SK-N-SH (cell line): ENCODE measurements around the gene SLC9C1. TPM values are rescaled to one million over a fixed set of nuclear protein-coding genes. Genes with fewer than 3 reads are reported as not detected.

Experiments
- CTCF ChIA-PET: fragments of 300-600, 350-600 bp; formaldehyde crosslinking; extraction: SDS; loops from one replicate; lab custom pipeline; 2021; lab: Yijun Ruan, JAX
- POLR2A ChIA-PET: fragments of 350-600 bp; sonication (Branson Sonifier 250); formaldehyde crosslinking; extraction: SDS; loops from one replicate; lab custom pipeline; 2020; ENCODE audit warnings: antibody characterized with exemption, inconsistent platforms; lab: Yijun Ruan, JAX
- DNase-seq: peaks from one replicate; pipeline ENCODE4 v3.0.0; 2012
- H2AFZ ChIP-seq: fragments of 200-600 bp; sonication (generic); 2 replicates; pipeline ENCODE4 v1.8.1; 2016; ENCODE audit warnings: antibody characterized with exemption, mild to moderate bottlenecking, low read depth
- H3F3A ChIP-seq: fragments of 200-600 bp; sonication (generic); replicated peaks from 2 replicates; pipeline ENCODE3; 2016; ENCODE audit warnings: antibody characterized with exemption, mild to moderate bottlenecking; ENCODE audit not compliant: insufficient read depth
- H3K27ac ChIP-seq, 2 experiments: fragments of 200-500 bp in 1 of 2; fragments of 200-600 bp in 1 of 2; sonication (Bioruptor generic) in 1 of 2; sonication (generic), shearing (Covaris generic) in 1 of 2; 2 replicates each; pipeline versions ENCODE4 v1.5.1 to v1.6.1; 2014 to 2016; ENCODE audit warnings: low read depth in 2 of 2, inconsistent platforms in 1 of 2, low read length in 1 of 2, mild to moderate bottlenecking in 1 of 2, mixed read lengths in 1 of 2
- H3K27me3 ChIP-seq: fragments of 200-600 bp; sonication (generic), shearing (Covaris generic); 2 replicates; pipeline ENCODE4 v1.6.1; 2016; ENCODE audit warnings: mixed run types; ENCODE audit not compliant: insufficient read depth
- H3K36me3 ChIP-seq, 2 experiments: fragments of 200-500 bp in 1 of 2; fragments of 200-600 bp in 1 of 2; sonication (Bioruptor generic) in 1 of 2; sonication (generic) in 1 of 2; replicated peaks in 1 of 2; 2 replicates each; pipeline versions ENCODE3 to v1.5.1; 2014 to 2016; ENCODE audit warnings: low read length in 1 of 2, mild to moderate bottlenecking in 1 of 2; ENCODE audit not compliant: insufficient read depth in 2 of 2, control insufficient read depth in 1 of 2
- H3K4me1 ChIP-seq, 2 experiments: fragments of 200-500 bp in 1 of 2; fragments of 200-600 bp in 1 of 2; sonication (Bioruptor generic) in 1 of 2; sonication (generic), shearing (Covaris generic) in 1 of 2; 2 replicates each; pipeline versions ENCODE4 v1.5.1 to v1.6.1; 2014 to 2016; ENCODE audit warnings: low read depth in 1 of 2, low read length in 1 of 2, mixed run types in 1 of 2; ENCODE audit not compliant: insufficient read depth in 2 of 2, control insufficient read depth in 1 of 2
- H3K4me2 ChIP-seq: fragments of 200-600 bp; sonication (generic), shearing (Covaris generic); 2 replicates; pipeline ENCODE4 v1.6.1; 2017; ENCODE audit warnings: mixed run types
- H3K4me3 ChIP-seq, 2 experiments: fragments of 200-500 bp in 1 of 2; fragments of 200-600 bp in 1 of 2; sonication (Bioruptor generic) in 1 of 2; sonication (generic), shearing (Covaris generic) in 1 of 2; 2 replicates each; pipeline versions ENCODE4 v1.5.1 to v1.8.1; 2014 to 2016; ENCODE audit warnings: low read depth in 2 of 2, inconsistent platforms in 1 of 2, low read length in 1 of 2, mild to moderate bottlenecking in 1 of 2, mixed read lengths in 1 of 2, moderate library complexity in 1 of 2
- H3K79me2 ChIP-seq: fragments of 200-600 bp; sonication (generic); 2 replicates; pipeline ENCODE4 v1.8.1; 2017; ENCODE audit warnings: mild to moderate bottlenecking; ENCODE audit not compliant: insufficient read depth
- H3K9ac ChIP-seq: fragments of 200-600 bp; sonication (generic); 2 replicates; pipeline ENCODE4 v1.6.1; 2017; ENCODE audit warnings: mixed run types
- H3K9me2 ChIP-seq: fragments of 200-600 bp; sonication (generic); 2 replicates; pipeline ENCODE4 v1.6.1; 2017; ENCODE audit warnings: mixed run types
- H3K9me3 ChIP-seq: fragments of 200-600 bp; sonication (generic); 2 replicates; pipeline ENCODE4 v1.6.1; 2017; ENCODE audit warnings: mixed run types, mild to moderate bottlenecking, moderate library complexity
- H4K20me1 ChIP-seq: fragments of 200-600 bp; sonication (generic); 2 replicates; pipeline ENCODE4 v1.6.1; 2017; ENCODE audit warnings: mild to moderate bottlenecking, mixed run types; ENCODE audit not compliant: insufficient read depth
- CHD2 ChIP-seq: fragments of 150-350 bp; IDR thresholded peaks from 2 replicates; pipeline ENCODE4 v1.6.1; 2018; ENCODE audit warnings: low read length; ENCODE audit not compliant: partially characterized antibody
- ELF1 ChIP-seq: IDR thresholded peaks from 2 replicates; pipeline ENCODE4 v1.4.0; 2012
- EZH2phosphoT487 ChIP-seq: fragments of 200-600 bp; sonication (generic); IDR thresholded peaks from 2 replicates; pipeline ENCODE4 v1.6.1; 2017; ENCODE audit warnings: low read depth, mixed run types, mild to moderate bottlenecking, antibody characterized with exemption, moderate library complexity, borderline replicate concordance
- FOSL2 ChIP-seq: IDR thresholded peaks from 2 replicates; pipeline ENCODE4 v1.4.0; 2012; ENCODE audit warnings: low read depth, mild to moderate bottlenecking, moderate library complexity, borderline replicate concordance
- FOXJ3 ChIP-seq: sonication (generic); formaldehyde crosslinking; IDR thresholded peaks from 2 replicates; pipeline ENCODE4 v1.5.1; 2020; ENCODE audit warnings: mild to moderate bottlenecking, missing genetic modification reagents
- FOXM1 ChIP-seq: IDR thresholded peaks from 2 replicates; pipeline ENCODE4 v1.4.0; 2012; ENCODE audit warnings: low read depth, mild to moderate bottlenecking
- GABPA ChIP-seq: IDR thresholded peaks from 2 replicates; pipeline ENCODE4 v1.4.0; 2012; ENCODE audit warnings: low read depth, mild to moderate bottlenecking
- GATA2 ChIP-seq: sonication (generic); formaldehyde crosslinking; IDR thresholded peaks from 2 replicates; pipeline ENCODE4 v1.5.0; 2020; ENCODE audit warnings: mild to moderate bottlenecking, missing genetic modification reagents
- MXI1 ChIP-seq: IDR thresholded peaks from 2 replicates; pipeline ENCODE4 v1.6.1; 2012; ENCODE audit warnings: mild to moderate bottlenecking, low read depth, low read length, improper control_type of control experiment
- NFIC ChIP-seq: IDR thresholded peaks from 2 replicates; pipeline ENCODE4 v1.4.0; 2012; ENCODE audit warnings: borderline replicate concordance
- RFX5 ChIP-seq: IDR thresholded peaks from 2 replicates; pipeline ENCODE4 v1.6.1; 2012; ENCODE audit warnings: mild to moderate bottlenecking, improper control_type of control experiment, low read length
- SIN3A ChIP-seq: IDR thresholded peaks from 2 replicates; pipeline ENCODE4 v1.6.1; 2012; ENCODE audit warnings: low read depth, mild to moderate bottlenecking, low read length, moderate library complexity, borderline replicate concordance
- SMC3 ChIP-seq: IDR thresholded peaks from 2 replicates; pipeline ENCODE4 v1.6.1; 2012; ENCODE audit warnings: low read depth, low read length, improper control_type of control experiment
- TCF12 ChIP-seq: IDR thresholded peaks from 2 replicates; pipeline ENCODE4 v1.4.0; 2012
- TEAD4 ChIP-seq: IDR thresholded peaks from 2 replicates; pipeline ENCODE4 v1.4.0; 2012; ENCODE audit warnings: mild to moderate bottlenecking, borderline replicate concordance; ENCODE audit not compliant: insufficient read depth
- WGBS: methylation state at CpG from one replicate; pipeline ENCODE4 v1.1.6; 2017; ENCODE audit warnings: low lambda C conversion rate; 5-methylcytosine and 5-hydroxymethylcytosine counted together
- polyA plus RNA-seq, 3 experiments: library from polyadenylated mRNA; depleted of rRNA; stranded (reverse); fragments of >200 nt; gene quantifications; 2 replicates each; pipeline ENCODE4 v1.2.3, GENCODE V29; 2012
- TF ChIP-seq, protein P1 (sequence below): IDR thresholded peaks from 2 replicates; pipeline ENCODE4 v1.4.0; 2012; ENCODE audit warnings: low read depth
- TF ChIP-seq, protein P2 (sequence below): fragments of 150-350 bp; IDR thresholded peaks from 2 replicates; pipeline ENCODE4 v1.6.1; 2017; ENCODE audit warnings: antibody characterized with exemption, low read length, low read depth, borderline replicate concordance
- TF ChIP-seq, protein P3 (sequence below): IDR thresholded peaks from 2 replicates; pipeline ENCODE4; 2012
- TF ChIP-seq, protein P4 (sequence below): IDR thresholded peaks from 2 replicates; pipeline ENCODE4 v1.4.0; 2012; ENCODE audit warnings: low read depth, borderline replicate concordance

SLC9C1 gene
- polyA plus RNA-seq, 1 of the 3 experiments (the other 2 are of a cell fraction) = not detected

DNA sequence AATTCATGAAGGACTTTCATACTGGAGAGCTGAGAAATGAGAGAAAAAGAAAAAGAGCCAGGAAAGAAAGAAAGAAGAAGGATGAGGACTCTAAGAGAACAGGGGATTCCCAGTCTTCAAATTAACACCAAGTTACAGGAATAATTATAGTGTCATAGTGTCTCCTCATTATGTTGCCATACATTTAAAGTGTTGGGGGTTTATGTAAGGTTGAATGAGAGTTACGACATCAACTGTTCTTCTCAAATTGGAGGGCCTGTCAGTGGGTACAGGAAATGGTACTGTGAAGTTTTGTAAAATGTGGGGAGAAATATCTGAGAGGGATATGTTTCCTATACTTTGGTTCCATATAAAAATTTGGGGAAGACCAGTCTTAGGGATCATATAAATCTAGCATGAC, 26.7 kb upstream of the SLC9C1 start:
- CTCF ChIA-PET = interaction anchor here (0.6 to 2.7 kb wide), 2 partner anchors 17 to 27 kb away, joined by 3 to 20 read pairs; partner anchors contain the start of gene SLC9C1
- no peak overlapping the region for H3K4me2 ChIP-seq
- H3K4me3 ChIP-seq = no peak overlapping the region
- H3K9ac ChIP-seq = no peak overlapping the region
- TF ChIP-seq GABPA = no peak
- no peak for TF ChIP-seq TCF12
- no peak for TF ChIP-seq SMC3
- TF ChIP-seq GATA2 (CRISPR knock-in tag) = no peak
- TF ChIP-seq EZH2phosphoT487 = no peak
- TF ChIP-seq NFIC = no peak
- TF ChIP-seq CHD2 = no peak
- TF ChIP-seq FOSL2 = no peak
- TF ChIP-seq RFX5 = no peak
- TF ChIP-seq SIN3A = no peak
- TF ChIP-seq, protein P1, sequence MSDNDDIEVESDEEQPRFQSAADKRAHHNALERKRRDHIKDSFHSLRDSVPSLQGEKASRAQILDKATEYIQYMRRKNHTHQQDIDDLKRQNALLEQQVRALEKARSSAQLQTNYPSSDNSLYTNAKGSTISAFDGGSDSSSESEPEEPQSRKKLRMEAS = no peak
- TF ChIP-seq, protein P2, sequence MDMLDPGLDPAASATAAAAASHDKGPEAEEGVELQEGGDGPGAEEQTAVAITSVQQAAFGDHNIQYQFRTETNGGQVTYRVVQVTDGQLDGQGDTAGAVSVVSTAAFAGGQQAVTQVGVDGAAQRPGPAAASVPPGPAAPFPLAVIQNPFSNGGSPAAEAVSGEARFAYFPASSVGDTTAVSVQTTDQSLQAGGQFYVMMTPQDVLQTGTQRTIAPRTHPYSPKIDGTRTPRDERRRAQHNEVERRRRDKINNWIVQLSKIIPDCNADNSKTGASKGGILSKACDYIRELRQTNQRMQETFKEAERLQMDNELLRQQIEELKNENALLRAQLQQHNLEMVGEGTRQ = no peak
- TF ChIP-seq, protein P3, sequence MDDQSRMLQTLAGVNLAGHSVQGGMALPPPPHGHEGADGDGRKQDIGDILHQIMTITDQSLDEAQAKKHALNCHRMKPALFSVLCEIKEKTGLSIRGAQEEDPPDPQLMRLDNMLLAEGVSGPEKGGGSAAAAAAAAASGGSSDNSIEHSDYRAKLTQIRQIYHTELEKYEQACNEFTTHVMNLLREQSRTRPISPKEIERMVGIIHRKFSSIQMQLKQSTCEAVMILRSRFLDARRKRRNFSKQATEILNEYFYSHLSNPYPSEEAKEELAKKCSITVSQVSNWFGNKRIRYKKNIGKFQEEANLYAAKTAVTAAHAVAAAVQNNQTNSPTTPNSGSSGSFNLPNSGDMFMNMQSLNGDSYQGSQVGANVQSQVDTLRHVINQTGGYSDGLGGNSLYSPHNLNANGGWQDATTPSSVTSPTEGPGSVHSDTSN = no peak
- TF ChIP-seq ELF1 = no peak
- no peak for TF ChIP-seq MXI1
- TF ChIP-seq, protein P4, sequence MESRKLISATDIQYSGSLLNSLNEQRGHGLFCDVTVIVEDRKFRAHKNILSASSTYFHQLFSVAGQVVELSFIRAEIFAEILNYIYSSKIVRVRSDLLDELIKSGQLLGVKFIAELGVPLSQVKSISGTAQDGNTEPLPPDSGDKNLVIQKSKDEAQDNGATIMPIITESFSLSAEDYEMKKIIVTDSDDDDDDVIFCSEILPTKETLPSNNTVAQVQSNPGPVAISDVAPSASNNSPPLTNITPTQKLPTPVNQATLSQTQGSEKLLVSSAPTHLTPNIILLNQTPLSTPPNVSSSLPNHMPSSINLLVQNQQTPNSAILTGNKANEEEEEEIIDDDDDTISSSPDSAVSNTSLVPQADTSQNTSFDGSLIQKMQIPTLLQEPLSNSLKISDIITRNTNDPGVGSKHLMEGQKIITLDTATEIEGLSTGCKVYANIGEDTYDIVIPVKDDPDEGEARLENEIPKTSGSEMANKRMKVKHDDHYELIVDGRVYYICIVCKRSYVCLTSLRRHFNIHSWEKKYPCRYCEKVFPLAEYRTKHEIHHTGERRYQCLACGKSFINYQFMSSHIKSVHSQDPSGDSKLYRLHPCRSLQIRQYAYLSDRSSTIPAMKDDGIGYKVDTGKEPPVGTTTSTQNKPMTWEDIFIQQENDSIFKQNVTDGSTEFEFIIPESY = no peak
- TF ChIP-seq TEAD4 = no peak
- TF ChIP-seq FOXJ3 (CRISPR knock-in tag) = no peak
- TF ChIP-seq FOXM1 = no peak
- POLR2A ChIA-PET = no interaction called here
- no peaks in the 10 kb centered on the region for H3K79me2 ChIP-seq
- H2AFZ ChIP-seq = no peak overlapping the region
- DNase-seq = no peak
- H3K27me3 ChIP-seq = no peaks in the 10 kb centered on the region; the same call in 1 of the 2 replicates
- no peaks in the 10 kb centered on the region for H3F3A ChIP-seq
- H4K20me1 ChIP-seq = no peaks in the 10 kb centered on the region
- WGBS = 72% methylated on average over 1 of the region's 1 CpG
- no peak overlapping the region for H3K27ac ChIP-seq
- peaks cover 0 to 4% of the 10 kb centered on the region in 2 experiments for H3K36me3 ChIP-seq
- peaks cover 0 to 4% of the 10 kb centered on the region in 2 experiments; a peak in 2 of 4 replicates for H3K4me1 ChIP-seq
- H3K9me3 ChIP-seq = 0 out of 2 replicates have a peak, but pooled peaks cover 3% of the 10 kb centered on the region
- no peaks in the 10 kb centered on the region for H3K9me2 ChIP-seq
